Measurements from ENCODE around the gene TH.
"Not testable (repeated sequence)": the region's sequence is repeated elsewhere in the genome, so short reads cannot be mapped to it uniquely, and the experiment has no call there.

Gene TH

GRCh38 chr11:2197771-2198520 is 26.3 kb upstream of the TH start:
- no peak overlapping the region for H3K4me3 ChIP-seq (ENCODE audit: low read depth, low read length)
- TF ChIP-seq, protein P1, sequence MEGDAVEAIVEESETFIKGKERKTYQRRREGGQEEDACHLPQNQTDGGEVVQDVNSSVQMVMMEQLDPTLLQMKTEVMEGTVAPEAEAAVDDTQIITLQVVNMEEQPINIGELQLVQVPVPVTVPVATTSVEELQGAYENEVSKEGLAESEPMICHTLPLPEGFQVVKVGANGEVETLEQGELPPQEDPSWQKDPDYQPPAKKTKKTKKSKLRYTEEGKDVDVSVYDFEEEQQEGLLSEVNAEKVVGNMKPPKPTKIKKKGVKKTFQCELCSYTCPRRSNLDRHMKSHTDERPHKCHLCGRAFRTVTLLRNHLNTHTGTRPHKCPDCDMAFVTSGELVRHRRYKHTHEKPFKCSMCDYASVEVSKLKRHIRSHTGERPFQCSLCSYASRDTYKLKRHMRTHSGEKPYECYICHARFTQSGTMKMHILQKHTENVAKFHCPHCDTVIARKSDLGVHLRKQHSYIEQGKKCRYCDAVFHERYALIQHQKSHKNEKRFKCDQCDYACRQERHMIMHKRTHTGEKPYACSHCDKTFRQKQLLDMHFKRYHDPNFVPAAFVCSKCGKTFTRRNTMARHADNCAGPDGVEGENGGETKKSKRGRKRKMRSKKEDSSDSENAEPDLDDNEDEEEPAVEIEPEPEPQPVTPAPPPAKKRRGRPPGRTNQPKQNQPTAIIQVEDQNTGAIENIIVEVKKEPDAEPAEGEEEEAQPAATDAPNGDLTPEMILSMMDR (IDR thresholded peaks at IDR 0.05; ENCODE audit: low read depth, low read length) = no peak
- TF ChIP-seq MYC (IDR thresholded peaks at IDR 0.05; ENCODE audit: low read depth, low read length) = no peak; the same call in 1 of the 2 replicates
- no peak for TF ChIP-seq POLR2A (IDR thresholded peaks at IDR 0.05; ENCODE audit: extremely low read depth, insufficient read length)
- no peak for TF ChIP-seq MAX (IDR thresholded peaks at IDR 0.05; ENCODE audit: low read depth, low read length)
- DNase-seq (ENCODE audit: low read depth) = no peak

- peak; percentile 81 for DNase-seq (ENCODE audit: low read depth)
- TF ChIP-seq MAX (IDR thresholded peaks at IDR 0.05; ENCODE audit: low read depth, low read length) (0 out of 2 replicates have a peak, but pooled peaks have one; percentile 31), MYC (IDR thresholded peaks at IDR 0.05; ENCODE audit: low read depth, low read length) (no peak)
- TF ChIP-seq, protein P1 (IDR thresholded peaks at IDR 0.05; ENCODE audit: low read depth, low read length) = peak; percentile 79
- H3K4me3 ChIP-seq (ENCODE audit: low read depth, low read length) = no peak overlapping the region
These were observed 25.6 kb upstream of the TH start for GRCh38 chr11:2196970-2197770.

GRCh38 chr11:2195756-2196088 is 24.1 kb upstream of the TH start:
- TF ChIP-seq MAX (IDR thresholded peaks at IDR 0.05; ENCODE audit: low read depth, low read length) (no peak), MYC (IDR thresholded peaks at IDR 0.05; ENCODE audit: low read depth, low read length) (no peak), POLR2A (IDR thresholded peaks at IDR 0.05; ENCODE audit: extremely low read depth, insufficient read length) (no peak)
- TF ChIP-seq, protein P1 (IDR thresholded peaks at IDR 0.05; ENCODE audit: low read depth, low read length) = no peak
- no peak overlapping the region for H3K4me3 ChIP-seq (ENCODE audit: low read depth, low read length)
- DNase-seq (ENCODE audit: low read depth) = no peak

DNA sequence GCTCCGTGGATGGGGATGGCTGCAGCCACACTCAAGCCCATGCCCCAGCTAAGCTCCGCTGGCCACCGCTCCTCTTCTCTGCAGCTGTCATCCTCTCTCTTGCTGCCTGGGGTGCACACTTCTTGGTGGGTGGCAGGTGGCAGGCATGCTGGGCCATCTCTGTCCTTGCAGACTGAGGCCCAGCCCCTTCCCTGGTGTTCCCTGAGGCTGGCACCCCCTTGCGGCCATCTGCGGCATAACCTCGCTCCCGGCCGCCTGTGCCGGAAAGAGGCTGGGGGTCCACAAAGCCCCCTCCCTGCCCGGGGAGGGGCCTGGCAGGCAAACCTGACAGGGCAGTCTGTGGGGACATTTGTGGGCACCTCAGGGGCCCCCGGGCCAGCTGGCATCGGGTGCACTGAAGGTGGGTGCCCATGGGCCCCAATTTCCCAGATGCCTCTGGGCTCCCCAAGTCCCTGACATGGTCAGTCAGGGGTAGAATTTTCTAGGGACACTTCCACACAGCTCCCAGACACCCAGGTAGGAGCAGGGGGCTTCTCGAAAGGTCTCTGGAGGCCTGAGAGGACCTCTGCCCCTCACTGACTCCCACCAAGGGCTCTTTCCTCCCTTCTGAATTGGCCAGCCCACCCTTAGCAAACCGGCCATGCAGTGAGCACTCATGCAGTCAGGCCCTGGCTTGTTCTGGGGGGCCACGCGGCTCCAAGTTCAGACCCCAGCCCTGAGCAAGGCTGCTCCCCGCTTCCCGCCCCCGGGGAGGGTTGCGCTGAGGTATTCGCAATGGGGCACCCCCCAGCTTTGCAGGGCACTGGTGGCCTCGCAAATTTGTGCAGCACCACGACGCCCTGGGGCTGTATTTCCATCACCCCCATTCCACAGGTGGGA is 23.5 kb upstream of the TH start:
- TF ChIP-seq MAX (IDR thresholded peaks at IDR 0.05; ENCODE audit: low read depth, low read length) (no peak), MYC (IDR thresholded peaks at IDR 0.05; ENCODE audit: low read depth, low read length) (no peak)
- TF ChIP-seq, protein P1 (IDR thresholded peaks at IDR 0.05; ENCODE audit: low read depth, low read length) = peak; percentile 83
- peak; percentile 53 for DNase-seq (ENCODE audit: low read depth)
- no peak overlapping the region for H3K4me3 ChIP-seq (ENCODE audit: low read depth, low read length)

DNA sequence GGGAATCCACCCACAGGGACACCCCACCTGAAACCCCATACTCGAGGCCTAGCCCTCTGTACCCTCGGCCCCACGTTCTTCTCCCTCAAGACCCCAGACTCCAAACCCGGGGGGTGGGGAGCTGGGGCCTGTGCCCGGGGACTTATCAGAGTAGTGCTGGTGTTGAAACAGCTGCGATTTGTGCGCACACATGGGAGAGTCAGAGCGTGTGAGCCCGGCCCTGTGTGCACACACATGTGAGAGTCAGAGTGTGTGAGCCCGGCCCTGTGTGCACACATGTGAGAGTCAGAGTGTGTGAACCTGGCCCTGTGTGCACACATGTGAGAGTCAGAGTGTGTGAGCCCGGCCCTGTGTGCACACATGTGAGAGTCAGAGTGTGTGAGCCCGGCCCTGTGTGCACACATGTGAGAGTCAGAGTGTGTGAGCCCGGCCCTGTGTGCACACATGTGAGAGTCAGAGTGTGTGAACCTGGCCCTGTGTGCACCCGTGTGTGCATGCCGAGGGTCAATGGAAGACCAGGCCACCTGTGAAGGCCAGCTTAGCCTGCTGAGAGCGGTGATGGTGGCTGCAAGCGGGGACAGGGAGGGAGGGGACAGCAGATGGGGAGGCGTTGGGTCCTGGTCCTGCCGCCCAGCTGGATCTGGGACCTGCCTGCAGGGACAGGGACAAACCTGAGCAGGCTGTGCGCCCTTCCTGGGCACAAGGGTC is 22.4 kb upstream of the TH start:
- not testable (repeated sequence) for H3K4me3 ChIP-seq (ENCODE audit: low read depth, low read length); DNase-seq (ENCODE audit: low read depth)

All from NB4 (cell line).